NCI-H1436 (cell line): ENCODE results near the gene PHF5A.

ENCODE experiments used
- DNase-seq: peaks from one replicate; lab custom pipeline; 2025; lab: John Stamatoyannopoulos, UW

PHF5A gene

GRCh38 chr22:41417622-41418390, 50.7 kb downstream of the PHF5A start:
- DNase-seq = no peak

- no peak for DNase-seq
These were observed 52.9 kb downstream of the PHF5A start for GRCh38 chr22:41415554-41415953.

- DNase-seq = no peak
These were observed 57.3 kb downstream of the PHF5A start for GRCh38 chr22:41411021-41411851.

GRCh38 chr22:41410311-41410751, 58.2 kb downstream of the PHF5A start:
- DNase-seq = no peak
